ENCODE measurements around the gene ITPA. TPM values are rescaled to one million over a fixed set of nuclear protein-coding genes. Genes with fewer than 3 reads are reported as not detected.

ITPA gene
- total RNA-seq, 1 experiment from 2014 or later: 104 TPM

- peak; percentile 9 for ATAC-seq
- Mint-ChIP-seq H3K4me1 (peaks cover 26% of the 10 kb centered on the region), H3K27me3 (ENCODE audit: low read depth) (peaks cover 56% of the 10 kb centered on the region), H3K4me3 (peak overlapping the region; percentile 75), H3K9me3 (no peaks in the 10 kb centered on the region), H3K27ac (no peak overlapping the region), H3K36me3 (no peaks in the 10 kb centered on the region)
- CTCF ChIA-PET: interaction anchor here (0.6 to 3.6 kb wide), 8 partner anchors 10 to 185 kb away, joined by 3 to 92 read pairs (median 6); no protein-coding TSS in a partner anchor
- TF ChIP-seq USF1 (CRISPR knock-in tag; IDR thresholded peaks at IDR 0.05) (peak; percentile 13; the same call in 1 of the 2 replicates), EMX1 (CRISPR knock-in tag; IDR thresholded peaks at IDR 0.05) (no peak), FOXP4 (CRISPR knock-in tag; IDR thresholded peaks at IDR 0.05) (no peak), SMAD3 (CRISPR knock-in tag; IDR thresholded peaks at IDR 0.05; ENCODE audit: borderline replicate concordance) (no peak), CDX4 (CRISPR knock-in tag; IDR thresholded peaks at IDR 0.05; ENCODE audit: borderline replicate concordance) (no peak), ZNF232 (CRISPR knock-in tag; IDR thresholded peaks at IDR 0.05) (no peak), E2F4 (CRISPR knock-in tag; IDR thresholded peaks at IDR 0.05; ENCODE audit: borderline replicate concordance, low read depth) (0 out of 2 replicates have a peak, but pooled peaks have one; percentile 11), JUN (CRISPR knock-in tag; IDR thresholded peaks at IDR 0.05) (no peak)
- TF ChIP-seq, protein P1, sequence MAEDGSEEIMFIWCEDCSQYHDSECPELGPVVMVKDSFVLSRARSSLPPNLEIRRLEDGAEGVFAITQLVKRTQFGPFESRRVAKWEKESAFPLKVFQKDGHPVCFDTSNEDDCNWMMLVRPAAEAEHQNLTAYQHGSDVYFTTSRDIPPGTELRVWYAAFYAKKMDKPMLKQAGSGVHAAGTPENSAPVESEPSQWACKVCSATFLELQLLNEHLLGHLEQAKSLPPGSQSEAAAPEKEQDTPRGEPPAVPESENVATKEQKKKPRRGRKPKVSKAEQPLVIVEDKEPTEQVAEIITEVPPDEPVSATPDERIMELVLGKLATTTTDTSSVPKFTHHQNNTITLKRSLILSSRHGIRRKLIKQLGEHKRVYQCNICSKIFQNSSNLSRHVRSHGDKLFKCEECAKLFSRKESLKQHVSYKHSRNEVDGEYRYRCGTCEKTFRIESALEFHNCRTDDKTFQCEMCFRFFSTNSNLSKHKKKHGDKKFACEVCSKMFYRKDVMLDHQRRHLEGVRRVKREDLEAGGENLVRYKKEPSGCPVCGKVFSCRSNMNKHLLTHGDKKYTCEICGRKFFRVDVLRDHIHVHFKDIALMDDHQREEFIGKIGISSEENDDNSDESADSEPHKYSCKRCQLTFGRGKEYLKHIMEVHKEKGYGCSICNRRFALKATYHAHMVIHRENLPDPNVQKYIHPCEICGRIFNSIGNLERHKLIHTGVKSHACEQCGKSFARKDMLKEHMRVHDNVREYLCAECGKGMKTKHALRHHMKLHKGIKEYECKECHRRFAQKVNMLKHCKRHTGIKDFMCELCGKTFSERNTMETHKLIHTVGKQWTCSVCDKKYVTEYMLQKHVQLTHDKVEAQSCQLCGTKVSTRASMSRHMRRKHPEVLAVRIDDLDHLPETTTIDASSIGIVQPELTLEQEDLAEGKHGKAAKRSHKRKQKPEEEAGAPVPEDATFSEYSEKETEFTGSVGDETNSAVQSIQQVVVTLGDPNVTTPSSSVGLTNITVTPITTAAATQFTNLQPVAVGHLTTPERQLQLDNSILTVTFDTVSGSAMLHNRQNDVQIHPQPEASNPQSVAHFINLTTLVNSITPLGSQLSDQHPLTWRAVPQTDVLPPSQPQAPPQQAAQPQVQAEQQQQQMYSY (CRISPR knock-in tag; IDR thresholded peaks at IDR 0.05): no peak
- POLR2A ChIA-PET: interaction anchor here (1.3 to 2.0 kb wide), 4 partner anchors 11 to 30 kb away, joined by 3 to 25 read pairs (median 6); partner anchors contain the start of gene ITPA
- DNase-seq (ENCODE audit: low spot score): peak; percentile 69
These were observed 29.3 kb downstream of the ITPA start for GRCh38 chr20:3238616-3239025.

DNA sequence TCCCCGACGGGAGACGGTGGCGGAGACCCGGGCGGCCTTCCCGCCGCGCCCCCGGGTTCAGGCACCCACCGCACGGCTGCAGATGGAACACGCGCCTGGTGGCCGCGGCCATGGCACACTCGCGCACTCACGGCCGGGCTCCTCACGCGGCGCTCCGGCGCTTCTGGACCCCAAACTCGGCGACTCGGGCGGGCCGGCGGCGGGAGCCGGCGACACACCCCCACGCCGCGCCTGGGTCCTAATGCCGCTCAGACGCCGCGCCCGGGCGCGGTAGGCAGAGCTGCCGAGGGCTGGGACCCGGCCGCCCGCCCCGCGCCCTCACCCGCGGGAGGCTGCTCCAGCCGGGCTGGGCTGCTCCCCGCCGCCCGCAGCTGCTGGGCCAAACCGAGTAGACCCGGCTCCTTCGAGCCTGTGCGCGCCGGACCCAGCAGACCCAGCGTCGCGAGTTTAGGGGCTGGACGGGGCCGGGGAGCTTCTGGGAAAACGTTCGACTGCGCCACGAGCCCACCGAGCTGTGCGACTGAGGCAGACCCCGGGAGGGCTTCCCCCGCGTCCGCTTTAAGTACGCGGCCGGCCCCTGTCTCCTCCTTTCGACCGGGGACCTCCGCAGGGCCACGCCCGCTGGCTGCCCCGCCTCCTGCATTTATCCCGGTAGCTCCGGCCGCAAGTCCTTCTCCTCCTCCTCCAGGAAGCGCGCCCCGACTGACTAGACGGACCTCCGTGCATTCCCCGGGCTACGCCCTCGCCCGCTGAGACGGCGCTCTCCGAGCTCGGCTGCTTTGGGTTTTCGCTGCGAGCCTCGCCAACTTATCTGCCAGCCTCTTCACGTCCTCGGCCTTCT, 29.9 kb downstream of the ITPA start, which contains the start of gene SLC4A11:
SLC4A11 (minus strand) TSS at position 165 of the 841 bp plus-strand sequence; CDS start at position 112, 53 bp downstream.
- H3K4me1 Mint-ChIP-seq: peaks cover 26% of the 10 kb centered on the region
- peaks cover 56% of the 10 kb centered on the region for H3K27me3 Mint-ChIP-seq (ENCODE audit: low read depth)
- POLR2A ChIA-PET: interaction anchor here (0.5 to 2.0 kb wide), 6 partner anchors 10 to 30 kb away, joined by 3 to 25 read pairs (median 4); partner anchors contain the start of gene ITPA
- CTCF ChIA-PET: interaction anchor here (0.6 to 3.6 kb wide), 15 partner anchors 11 to 298 kb away, joined by 3 to 92 read pairs (median 4); partner anchors contain the start of genes FASTKD5 and UBOX5
- no peak within 1 kb of the TSS; the same call in 1 of the 2 replicates for H3K27ac Mint-ChIP-seq
- no peaks in the 10 kb centered on the region for H3K9me3 Mint-ChIP-seq
- H3K36me3 Mint-ChIP-seq: no peaks in the 10 kb centered on the region
- H3K4me3 Mint-ChIP-seq: peak within 1 kb of the TSS; percentile 95
- ATAC-seq (peak; percentile 63), DNase-seq (ENCODE audit: low spot score) (peak; percentile 82)
- TF ChIP-seq ZMAT4 (CRISPR knock-in tag; IDR thresholded peaks at IDR 0.05) (no peak), ARID4B (CRISPR knock-in tag; IDR thresholded peaks at IDR 0.05; ENCODE audit: borderline replicate concordance) (0 out of 2 replicates have a peak, but pooled peaks have one; percentile 56), GABPB1 (CRISPR knock-in tag; IDR thresholded peaks at IDR 0.05) (peak; percentile 38; the same call in 1 of the 2 replicates), SP1 (CRISPR knock-in tag; conservative IDR thresholded peaks at IDR 0.05) (peak; percentile 40)
- TF ChIP-seq, protein P2, sequence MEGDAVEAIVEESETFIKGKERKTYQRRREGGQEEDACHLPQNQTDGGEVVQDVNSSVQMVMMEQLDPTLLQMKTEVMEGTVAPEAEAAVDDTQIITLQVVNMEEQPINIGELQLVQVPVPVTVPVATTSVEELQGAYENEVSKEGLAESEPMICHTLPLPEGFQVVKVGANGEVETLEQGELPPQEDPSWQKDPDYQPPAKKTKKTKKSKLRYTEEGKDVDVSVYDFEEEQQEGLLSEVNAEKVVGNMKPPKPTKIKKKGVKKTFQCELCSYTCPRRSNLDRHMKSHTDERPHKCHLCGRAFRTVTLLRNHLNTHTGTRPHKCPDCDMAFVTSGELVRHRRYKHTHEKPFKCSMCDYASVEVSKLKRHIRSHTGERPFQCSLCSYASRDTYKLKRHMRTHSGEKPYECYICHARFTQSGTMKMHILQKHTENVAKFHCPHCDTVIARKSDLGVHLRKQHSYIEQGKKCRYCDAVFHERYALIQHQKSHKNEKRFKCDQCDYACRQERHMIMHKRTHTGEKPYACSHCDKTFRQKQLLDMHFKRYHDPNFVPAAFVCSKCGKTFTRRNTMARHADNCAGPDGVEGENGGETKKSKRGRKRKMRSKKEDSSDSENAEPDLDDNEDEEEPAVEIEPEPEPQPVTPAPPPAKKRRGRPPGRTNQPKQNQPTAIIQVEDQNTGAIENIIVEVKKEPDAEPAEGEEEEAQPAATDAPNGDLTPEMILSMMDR (IDR thresholded peaks at IDR 0.05): no peak
- TF ChIP-seq, protein P3, sequence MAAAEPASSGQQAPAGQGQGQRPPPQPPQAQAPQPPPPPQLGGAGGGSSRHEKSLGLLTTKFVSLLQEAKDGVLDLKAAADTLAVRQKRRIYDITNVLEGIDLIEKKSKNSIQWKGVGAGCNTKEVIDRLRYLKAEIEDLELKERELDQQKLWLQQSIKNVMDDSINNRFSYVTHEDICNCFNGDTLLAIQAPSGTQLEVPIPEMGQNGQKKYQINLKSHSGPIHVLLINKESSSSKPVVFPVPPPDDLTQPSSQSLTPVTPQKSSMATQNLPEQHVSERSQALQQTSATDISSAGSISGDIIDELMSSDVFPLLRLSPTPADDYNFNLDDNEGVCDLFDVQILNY (CRISPR knock-in tag; IDR thresholded peaks at IDR 0.05): peak; percentile 56; the same call in 1 of the 2 replicates
